Left ventricle myocardium superior (tissue), 1 donor: ENCODE data around the gene MEP1B. TPM values are rescaled to one million over a fixed set of nuclear protein-coding genes. Genes with fewer than 3 reads are reported as not detected.
"Not testable (repeated sequence)": the region's sequence is repeated elsewhere in the genome, so short reads cannot be mapped to it uniquely, and the experiment has no call there.

Experiments used
- ATAC-seq: fragments of 200-7000 bp; cut with Tn5 transposase; one replicate; pipeline ENCODE4 v1.9.1; 2020; ENCODE audit warnings: mild to moderate bottlenecking, moderate library complexity
- DNase-seq: peaks from one replicate; pipeline ENCODE4 v3.0.0-alpha.2; 2020
- intact Hi-C: fragments of 100-400 bp; cut with micrococcal nuclease; formaldehyde crosslinking; loops from one replicate; pipeline ENCODE4 v1.11.0; 2022
- total RNA-seq: library from RNA; stranded (reverse); fragmentation: NEBNext Ultra II Directional; extraction: Animal tissue kit (Norgen Biotek cat#: 25700); gene quantifications from one replicate; pipeline ENCODE4 v1.2.1, GENCODE V29; 2021
- donor health status: DM: no; HTN: yes; CAD: no; lungs with severe emphysema.

MEP1B gene
- total RNA-seq, 1 donor from 2014 or later = not detected

- DNase-seq (no peak), ATAC-seq (no peak)
- intact Hi-C loops = no loop called here
These were observed 12.3 kb downstream of the MEP1B start for GRCh38 chr18:32201948-32202672.

- no peak for ATAC-seq
- intact Hi-C loops = no loop called here
These were observed 18.2 kb downstream of the MEP1B start for GRCh38 chr18:32208023-32208422.

DNA sequence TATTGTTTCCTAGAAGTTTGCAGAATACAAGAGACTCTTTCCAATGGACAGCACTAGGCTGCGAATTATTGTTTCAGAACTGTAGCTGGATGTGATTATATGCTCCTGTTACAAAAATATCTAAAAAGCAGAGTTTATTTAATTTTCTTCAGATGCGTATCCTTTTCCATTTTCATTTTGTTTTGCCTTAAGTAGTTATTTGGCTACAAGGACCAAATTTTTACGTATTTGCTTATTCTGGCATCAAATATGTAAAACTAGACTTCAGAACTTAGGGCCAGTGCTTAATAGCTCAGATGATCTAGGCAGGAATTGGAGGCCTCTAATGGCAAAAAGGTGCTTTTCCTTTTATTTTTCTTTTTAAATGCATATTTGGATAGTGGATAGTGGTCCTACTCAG lies 18.7 kb downstream of the MEP1B start:
- intact Hi-C loops = no loop called here
- ATAC-seq (no peak), DNase-seq (no peak)

More at GRCh38 chr18:32208023-32208422, 18.2 kb downstream of the MEP1B start:
- DNase-seq = no peak

DNA sequence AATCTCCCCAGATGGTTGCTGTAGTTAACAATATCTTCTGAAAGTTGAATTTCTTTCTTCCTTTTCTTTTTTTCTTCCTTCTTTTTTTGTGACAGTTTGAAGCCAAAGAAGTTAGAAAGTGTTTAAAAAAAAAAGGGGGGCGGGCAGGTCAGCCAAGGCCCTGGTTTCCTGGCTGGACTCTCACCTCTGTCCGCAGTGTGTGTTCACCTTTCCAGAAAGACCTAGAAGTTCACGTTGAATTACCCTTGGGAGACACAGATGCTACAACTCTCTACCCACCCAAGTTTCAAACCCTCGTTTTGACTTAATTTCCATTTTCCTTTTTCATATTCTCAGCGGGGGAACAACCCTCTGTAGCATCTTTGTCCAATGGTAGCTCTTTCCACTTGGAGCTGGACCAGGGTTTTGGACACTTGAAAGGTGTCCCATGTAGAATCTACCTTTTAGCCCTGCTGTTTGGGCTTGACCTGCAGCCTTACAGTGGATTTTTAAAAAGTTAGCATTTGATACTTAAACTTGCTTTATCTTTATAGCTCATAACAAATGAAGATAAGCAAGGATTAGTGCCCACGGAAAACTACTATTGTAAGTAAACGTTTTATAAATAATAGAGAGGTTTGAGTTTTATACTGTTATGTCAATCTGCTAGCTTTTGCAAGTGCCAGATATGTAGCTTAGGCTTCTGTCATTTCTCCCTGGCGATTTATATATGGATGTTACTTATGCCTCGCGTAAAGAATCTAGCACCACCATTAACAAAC lies 20.0 kb downstream of the MEP1B start:
- no peak for ATAC-seq
- no peak for DNase-seq
- intact Hi-C loops = no loop called here

GRCh38 chr18:32213693-32214092 lies 23.9 kb downstream of the MEP1B start:
- ATAC-seq (no peak), DNase-seq (no peak)
- intact Hi-C loops = no loop called here

DNA sequence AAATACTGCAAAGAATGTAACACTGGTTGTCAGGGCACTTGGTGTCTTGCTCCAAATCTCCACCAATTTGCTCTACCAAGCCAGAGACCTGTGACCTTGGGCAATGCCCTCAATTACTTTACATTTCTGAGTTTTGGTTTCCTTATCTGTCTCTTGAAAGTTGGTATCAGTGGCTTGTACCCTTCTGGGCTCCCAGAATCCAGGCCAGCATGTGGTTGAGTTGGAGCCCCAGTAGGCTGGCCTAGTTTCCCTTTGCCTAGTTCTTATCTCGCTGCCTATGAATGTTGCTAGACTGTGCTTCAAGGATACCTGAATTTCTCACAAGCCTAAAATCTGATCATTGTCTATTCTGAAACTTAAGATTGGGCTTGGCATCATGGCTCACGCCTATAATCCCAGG lies 26.6 kb downstream of the MEP1B start:
- no peak for DNase-seq
- no peak for ATAC-seq
- intact Hi-C loops = no loop called here

DNA sequence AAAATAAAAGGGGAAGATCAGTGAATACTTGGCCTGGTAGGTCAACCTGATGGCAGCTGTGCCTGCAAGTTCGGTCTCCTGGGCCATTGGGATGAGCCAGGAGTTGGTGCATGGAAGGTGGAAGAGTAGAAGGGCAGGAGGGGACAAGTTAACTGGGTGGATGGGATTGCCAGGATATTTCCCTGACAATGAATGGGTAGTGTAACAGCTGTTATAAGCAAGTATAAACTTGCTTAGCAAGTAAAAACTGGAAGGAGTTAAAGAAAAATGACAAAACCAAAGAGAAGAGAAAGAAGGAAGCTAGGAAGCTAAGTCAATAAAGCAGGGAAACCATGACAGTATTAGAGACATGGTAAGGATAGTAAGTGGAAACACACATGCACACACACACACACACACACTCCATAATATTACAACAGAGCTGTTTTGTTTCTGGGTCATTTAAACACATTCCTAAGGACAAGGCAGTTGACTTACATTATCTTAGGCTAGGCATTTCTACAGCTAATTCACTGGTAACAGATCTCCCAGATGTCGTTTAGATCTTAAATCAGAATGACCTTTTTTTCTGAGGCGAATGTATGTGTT lies 29.7 kb downstream of the MEP1B start:
- intact Hi-C loops = no loop called here
- ATAC-seq (no peak), DNase-seq (no peak)

- intact Hi-C loops = not testable (repeated sequence)
These were observed 43.5 kb downstream of the MEP1B start for GRCh38 chr18:32233348-32233747.

DNA sequence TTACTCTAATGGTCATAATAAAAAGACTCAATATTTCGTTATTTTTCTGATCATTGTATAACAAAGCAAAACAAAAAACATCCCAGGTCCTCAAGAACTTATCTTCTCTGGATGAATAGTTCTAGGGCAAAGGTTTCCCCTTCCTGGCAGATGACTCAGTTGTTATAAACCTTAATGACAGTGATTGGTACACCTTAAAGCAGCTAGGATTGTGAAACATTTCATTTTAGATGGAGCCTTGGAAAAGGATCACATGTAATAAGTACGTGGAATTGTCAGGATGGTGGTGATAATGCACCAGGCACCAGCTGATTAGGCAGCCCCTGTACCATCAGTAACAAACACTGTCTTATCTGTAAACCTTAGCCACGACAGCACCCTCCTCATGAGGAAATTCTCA lies 47.2 kb downstream of the MEP1B start:
- DNase-seq (no peak), ATAC-seq (no peak)
- intact Hi-C loops = no loop called here

More at GRCh38 chr18:32233348-32233747, 43.5 kb downstream of the MEP1B start:
- DNase-seq, ATAC-seq: not testable (repeated sequence)

- no peak for ATAC-seq
- intact Hi-C loops = no loop called here
- DNase-seq = no peak
These were observed 48.9 kb downstream of the MEP1B start for GRCh38 chr18:32238635-32239268.

GRCh38 chr18:32242395-32242794 lies 52.6 kb downstream of the MEP1B start:
- DNase-seq (no peak), ATAC-seq (no peak)
- intact Hi-C loops = no loop called here

DNA sequence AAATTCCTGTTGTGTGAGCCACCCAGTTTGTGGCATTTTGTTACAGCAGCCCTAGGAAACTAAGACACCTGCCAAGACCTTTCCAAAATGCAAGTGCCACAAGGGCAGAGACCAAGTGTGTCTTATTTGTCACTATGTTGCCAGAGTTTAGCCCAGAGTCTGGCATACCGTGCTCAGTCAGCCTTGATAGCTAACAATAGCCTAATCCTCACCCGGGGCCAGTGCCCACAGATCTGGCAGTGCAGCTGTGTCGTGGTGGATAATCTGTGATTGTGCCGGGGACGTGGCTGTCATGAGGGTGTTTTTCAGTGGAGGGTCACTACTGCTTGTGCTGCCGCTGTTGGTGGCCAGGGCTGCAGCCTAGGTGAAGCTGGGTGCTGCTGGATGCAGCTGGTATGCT lies 53.5 kb downstream of the MEP1B start:
- intact Hi-C loops = no loop called here
- peak; percentile 19 for ATAC-seq
- DNase-seq = no peak

DNA sequence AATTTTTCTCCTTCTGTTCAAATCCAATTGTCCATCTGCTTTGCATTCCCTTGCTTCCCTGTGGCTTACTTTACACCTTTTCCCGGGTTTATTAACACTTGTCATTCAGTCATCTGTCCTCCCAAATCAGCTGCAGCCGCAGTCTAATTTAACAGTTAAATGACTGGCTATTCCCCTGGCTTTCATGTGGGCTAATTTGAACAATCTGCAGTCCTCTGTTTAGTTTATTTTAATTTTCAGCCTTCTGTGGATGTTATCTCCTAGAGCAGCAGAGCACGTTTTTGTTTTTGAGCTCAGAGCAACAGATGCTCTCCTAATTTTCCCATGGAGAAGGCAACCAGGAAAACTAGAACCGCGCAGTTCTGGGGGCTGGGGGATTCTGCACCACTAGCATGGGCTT lies 55.0 kb downstream of the MEP1B start:
- DNase-seq (no peak), ATAC-seq (no peak)
- intact Hi-C loops = no loop called here

- ATAC-seq = no peak
- DNase-seq = no peak
- intact Hi-C loops = no loop called here
These were observed 59.5 kb downstream of the MEP1B start for GRCh38 chr18:32249147-32249929.

GRCh38 chr18:32251466-32251865 lies 61.6 kb downstream of the MEP1B start:
- ATAC-seq (no peak), DNase-seq (no peak)
- intact Hi-C loops = no loop called here

DNA sequence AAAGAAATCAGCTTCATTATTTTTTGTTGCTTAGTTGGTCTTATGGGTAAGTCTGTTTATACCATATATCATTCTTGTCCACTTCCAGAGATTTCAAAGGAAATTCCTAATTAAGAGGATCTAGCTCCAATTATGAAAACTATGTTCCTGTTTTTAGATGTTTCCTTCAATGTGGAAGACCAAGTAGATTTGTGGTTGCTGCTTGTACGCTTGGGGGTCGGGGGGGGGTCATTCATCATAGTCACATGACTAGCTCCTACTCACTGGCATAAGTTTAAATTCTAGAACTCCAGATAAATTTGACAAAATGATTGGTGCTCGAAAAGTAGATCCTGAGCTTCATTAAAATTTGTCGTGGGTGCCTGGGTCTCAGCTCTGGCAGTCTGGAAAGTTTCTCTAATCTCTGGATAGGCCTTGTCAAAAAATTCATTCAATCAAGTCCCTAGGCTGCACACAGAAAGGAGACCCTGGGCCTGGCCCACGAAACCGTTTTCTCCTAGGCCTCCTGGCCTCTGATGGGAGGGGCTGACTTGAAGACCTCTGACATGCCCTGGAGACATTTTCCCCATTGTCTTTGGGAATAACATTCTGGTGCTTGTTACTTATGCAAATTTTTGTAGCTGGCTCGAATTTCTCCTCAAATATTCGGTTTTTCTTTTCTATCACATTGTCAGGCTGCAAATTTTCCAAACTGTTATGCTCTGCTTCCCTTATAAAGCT lies 62.5 kb downstream of the MEP1B start:
- DNase-seq (no peak), ATAC-seq (no peak)
- intact Hi-C loops = no loop called here

DNA sequence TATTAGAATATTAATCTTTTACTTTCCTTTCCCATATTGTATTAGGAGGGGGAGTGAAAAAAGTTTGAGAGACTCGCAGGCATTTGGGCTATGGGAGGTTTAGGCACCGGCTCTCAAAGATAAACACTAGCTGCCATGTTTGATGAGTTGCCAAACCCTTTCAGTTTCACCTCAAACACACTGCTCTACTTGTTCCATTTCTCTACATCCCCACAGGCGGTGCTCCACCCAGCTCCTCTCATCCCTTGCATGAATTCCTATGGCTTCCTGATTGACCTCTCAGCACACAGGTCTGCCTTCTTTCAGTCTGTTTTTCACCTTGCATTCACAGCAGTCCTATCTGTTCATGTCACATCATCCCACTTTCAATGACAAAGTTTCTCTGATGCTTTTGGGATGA lies 65.7 kb downstream of the MEP1B start:
- intact Hi-C loops = no loop called here
- no peak for ATAC-seq

DNA sequence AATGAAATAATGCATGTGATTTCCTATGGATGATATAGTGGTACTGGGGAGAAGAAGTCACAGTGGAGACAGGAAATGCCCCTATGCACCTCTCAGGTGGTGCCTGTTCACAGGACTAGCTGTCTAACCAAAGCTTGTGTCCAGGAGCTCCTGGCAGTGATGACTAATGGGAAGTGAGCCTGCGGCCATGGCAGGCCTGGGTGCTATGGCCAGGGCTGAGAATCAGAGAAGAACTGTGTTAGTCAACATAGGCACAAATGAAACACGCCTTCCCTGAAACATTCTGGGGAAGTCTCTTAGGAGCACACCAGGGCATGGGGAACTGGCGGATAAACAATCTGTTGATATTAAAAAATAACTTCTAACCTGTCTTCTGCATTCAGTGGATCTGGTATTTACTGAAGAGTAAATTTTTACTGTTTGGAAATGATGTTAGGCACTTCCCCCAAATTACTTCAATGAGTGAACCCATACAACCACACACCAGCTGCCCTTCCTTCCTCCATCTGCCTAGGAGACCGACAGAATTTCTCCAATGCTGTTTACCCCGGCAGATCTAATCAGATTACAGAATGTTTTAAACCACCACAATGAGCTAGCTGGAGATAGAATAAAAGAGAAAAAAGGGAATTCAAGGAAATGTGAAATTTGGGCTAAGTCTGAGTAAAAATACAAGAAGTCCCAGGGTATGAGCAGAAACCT lies 67.4 kb downstream of the MEP1B start:
- ATAC-seq (no peak), DNase-seq (no peak)
- intact Hi-C loops = no loop called here

More for the DNA sequence above, 65.7 kb downstream of the MEP1B start:
- no peak for DNase-seq
